HG02642 (cell line): ENCODE results near the gene ARHGAP26.

Experiments used
- ATAC-seq: cut with Tn5 transposase; IDR thresholded peaks from one replicate; pipeline ENCODE4 v1.9.1; 2021; ENCODE audit warnings: mild to moderate bottlenecking; ENCODE audit not compliant: unreplicated experiment, poor library complexity

ARHGAP26 gene

GRCh38 chr5:142748132-142748531, 22.0 kb upstream of the ARHGAP26 start:
- ATAC-seq = no peak

- peak; percentile 60 for ATAC-seq
These were observed 21.5 kb upstream of the ARHGAP26 start for GRCh38 chr5:142748568-142749249.

- no peak for ATAC-seq
These were observed 20.9 kb upstream of the ARHGAP26 start for GRCh38 chr5:142749321-142749720.

GRCh38 chr5:142753116-142753631, 17.0 kb upstream of the ARHGAP26 start:
- no peak for ATAC-seq

GRCh38 chr5:142754031-142754430, 16.1 kb upstream of the ARHGAP26 start:
- ATAC-seq = no peak

GRCh38 chr5:142756576-142756975, 13.6 kb upstream of the ARHGAP26 start:
- ATAC-seq = no peak

- no peak for ATAC-seq
These were observed 12.6 kb upstream of the ARHGAP26 start for GRCh38 chr5:142757564-142757963.

- ATAC-seq = no peak
These were observed 11.9 kb upstream of the ARHGAP26 start for GRCh38 chr5:142758062-142758795.

GRCh38 chr5:142758796-142759145, 11.4 kb upstream of the ARHGAP26 start:
- no peak for ATAC-seq

GRCh38 chr5:142763701-142764100, 6.5 kb upstream of the ARHGAP26 start:
- no peak for ATAC-seq

GRCh38 chr5:142767178-142767577, 3.0 kb upstream of the ARHGAP26 start:
- ATAC-seq = no peak

- no peak for ATAC-seq
These were observed 2.3 kb upstream of the ARHGAP26 start for GRCh38 chr5:142767911-142768310.

GRCh38 chr5:142769251-142769792, 855 bp upstream of the ARHGAP26 start:
- no peak for ATAC-seq

- ATAC-seq = peak; percentile 30
These were observed 753 bp downstream of the ARHGAP26 start for GRCh38 chr5:142770650-142771609.

GRCh38 chr5:142771666-142772065, 1.5 kb downstream of the ARHGAP26 start:
- ATAC-seq = no peak

GRCh38 chr5:142772446-142773293, 2.5 kb downstream of the ARHGAP26 start:
- no peak for ATAC-seq

GRCh38 chr5:142777099-142777498, 6.9 kb downstream of the ARHGAP26 start:
- ATAC-seq = no peak

- ATAC-seq = no peak
These were observed 7.7 kb downstream of the ARHGAP26 start for GRCh38 chr5:142777850-142778249.

- ATAC-seq = no peak
These were observed 9.1 kb downstream of the ARHGAP26 start for GRCh38 chr5:142779163-142779840.
